ENCODE measurements around the gene CAMTA1. TPM values are rescaled to one million over a fixed set of nuclear protein-coding genes. Genes with fewer than 3 reads are reported as not detected.

The CAMTA1 gene
- total RNA-seq, 1 experiment from 2014 or later = 69.5 TPM

- H3K27ac ChIP-seq (ENCODE audit: low read depth, low read length) = no peak overlapping the region
- TF ChIP-seq SP1 (IDR thresholded peaks at IDR 0.05; ENCODE audit: low read depth) (no peak), ATF3 (IDR thresholded peaks at IDR 0.05) (no peak), ZNF274 (IDR thresholded peaks at IDR 0.05; ENCODE audit: low read depth, low read length) (no peak), CEBPB (IDR thresholded peaks at IDR 0.05; ENCODE audit: low read depth) (no peak), EGR1 (IDR thresholded peaks at IDR 0.05; ENCODE audit: low read depth) (no peak), POLR2A (IDR thresholded peaks at IDR 0.05; ENCODE audit: borderline replicate concordance, extremely low read depth, insufficient read depth, insufficient read length) (no peak), RAD21 (IDR thresholded peaks at IDR 0.05; ENCODE audit: low read depth) (no peak), TCF7L2 (IDR thresholded peaks at IDR 0.05; ENCODE audit: borderline replicate concordance, extremely low read depth, insufficient read depth, insufficient read length) (no peak), SIN3A (IDR thresholded peaks at IDR 0.05; ENCODE audit: low read depth) (no peak), EZH2phosphoT487 (IDR thresholded peaks at IDR 0.05; ENCODE audit: borderline replicate concordance) (no peak), FOSL1 (IDR thresholded peaks at IDR 0.05; ENCODE audit: low read depth) (no peak), EZH2 (IDR thresholded peaks at IDR 0.05) (no peak)
- TF ChIP-seq, protein P1, sequence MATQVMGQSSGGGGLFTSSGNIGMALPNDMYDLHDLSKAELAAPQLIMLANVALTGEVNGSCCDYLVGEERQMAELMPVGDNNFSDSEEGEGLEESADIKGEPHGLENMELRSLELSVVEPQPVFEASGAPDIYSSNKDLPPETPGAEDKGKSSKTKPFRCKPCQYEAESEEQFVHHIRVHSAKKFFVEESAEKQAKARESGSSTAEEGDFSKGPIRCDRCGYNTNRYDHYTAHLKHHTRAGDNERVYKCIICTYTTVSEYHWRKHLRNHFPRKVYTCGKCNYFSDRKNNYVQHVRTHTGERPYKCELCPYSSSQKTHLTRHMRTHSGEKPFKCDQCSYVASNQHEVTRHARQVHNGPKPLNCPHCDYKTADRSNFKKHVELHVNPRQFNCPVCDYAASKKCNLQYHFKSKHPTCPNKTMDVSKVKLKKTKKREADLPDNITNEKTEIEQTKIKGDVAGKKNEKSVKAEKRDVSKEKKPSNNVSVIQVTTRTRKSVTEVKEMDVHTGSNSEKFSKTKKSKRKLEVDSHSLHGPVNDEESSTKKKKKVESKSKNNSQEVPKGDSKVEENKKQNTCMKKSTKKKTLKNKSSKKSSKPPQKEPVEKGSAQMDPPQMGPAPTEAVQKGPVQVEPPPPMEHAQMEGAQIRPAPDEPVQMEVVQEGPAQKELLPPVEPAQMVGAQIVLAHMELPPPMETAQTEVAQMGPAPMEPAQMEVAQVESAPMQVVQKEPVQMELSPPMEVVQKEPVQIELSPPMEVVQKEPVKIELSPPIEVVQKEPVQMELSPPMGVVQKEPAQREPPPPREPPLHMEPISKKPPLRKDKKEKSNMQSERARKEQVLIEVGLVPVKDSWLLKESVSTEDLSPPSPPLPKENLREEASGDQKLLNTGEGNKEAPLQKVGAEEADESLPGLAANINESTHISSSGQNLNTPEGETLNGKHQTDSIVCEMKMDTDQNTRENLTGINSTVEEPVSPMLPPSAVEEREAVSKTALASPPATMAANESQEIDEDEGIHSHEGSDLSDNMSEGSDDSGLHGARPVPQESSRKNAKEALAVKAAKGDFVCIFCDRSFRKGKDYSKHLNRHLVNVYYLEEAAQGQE (IDR thresholded peaks at IDR 0.05; ENCODE audit: low read depth) = no peak
- TF ChIP-seq, protein P2, sequence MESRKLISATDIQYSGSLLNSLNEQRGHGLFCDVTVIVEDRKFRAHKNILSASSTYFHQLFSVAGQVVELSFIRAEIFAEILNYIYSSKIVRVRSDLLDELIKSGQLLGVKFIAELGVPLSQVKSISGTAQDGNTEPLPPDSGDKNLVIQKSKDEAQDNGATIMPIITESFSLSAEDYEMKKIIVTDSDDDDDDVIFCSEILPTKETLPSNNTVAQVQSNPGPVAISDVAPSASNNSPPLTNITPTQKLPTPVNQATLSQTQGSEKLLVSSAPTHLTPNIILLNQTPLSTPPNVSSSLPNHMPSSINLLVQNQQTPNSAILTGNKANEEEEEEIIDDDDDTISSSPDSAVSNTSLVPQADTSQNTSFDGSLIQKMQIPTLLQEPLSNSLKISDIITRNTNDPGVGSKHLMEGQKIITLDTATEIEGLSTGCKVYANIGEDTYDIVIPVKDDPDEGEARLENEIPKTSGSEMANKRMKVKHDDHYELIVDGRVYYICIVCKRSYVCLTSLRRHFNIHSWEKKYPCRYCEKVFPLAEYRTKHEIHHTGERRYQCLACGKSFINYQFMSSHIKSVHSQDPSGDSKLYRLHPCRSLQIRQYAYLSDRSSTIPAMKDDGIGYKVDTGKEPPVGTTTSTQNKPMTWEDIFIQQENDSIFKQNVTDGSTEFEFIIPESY (IDR thresholded peaks at IDR 0.05; ENCODE audit: extremely low read depth, insufficient replicate concordance, low read length) = no peak
- TF ChIP-seq, protein P3, sequence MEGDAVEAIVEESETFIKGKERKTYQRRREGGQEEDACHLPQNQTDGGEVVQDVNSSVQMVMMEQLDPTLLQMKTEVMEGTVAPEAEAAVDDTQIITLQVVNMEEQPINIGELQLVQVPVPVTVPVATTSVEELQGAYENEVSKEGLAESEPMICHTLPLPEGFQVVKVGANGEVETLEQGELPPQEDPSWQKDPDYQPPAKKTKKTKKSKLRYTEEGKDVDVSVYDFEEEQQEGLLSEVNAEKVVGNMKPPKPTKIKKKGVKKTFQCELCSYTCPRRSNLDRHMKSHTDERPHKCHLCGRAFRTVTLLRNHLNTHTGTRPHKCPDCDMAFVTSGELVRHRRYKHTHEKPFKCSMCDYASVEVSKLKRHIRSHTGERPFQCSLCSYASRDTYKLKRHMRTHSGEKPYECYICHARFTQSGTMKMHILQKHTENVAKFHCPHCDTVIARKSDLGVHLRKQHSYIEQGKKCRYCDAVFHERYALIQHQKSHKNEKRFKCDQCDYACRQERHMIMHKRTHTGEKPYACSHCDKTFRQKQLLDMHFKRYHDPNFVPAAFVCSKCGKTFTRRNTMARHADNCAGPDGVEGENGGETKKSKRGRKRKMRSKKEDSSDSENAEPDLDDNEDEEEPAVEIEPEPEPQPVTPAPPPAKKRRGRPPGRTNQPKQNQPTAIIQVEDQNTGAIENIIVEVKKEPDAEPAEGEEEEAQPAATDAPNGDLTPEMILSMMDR (IDR thresholded peaks at IDR 0.05 in 2 of 3, conservative IDR thresholded peaks at IDR 0.05 in 1 of 3; ENCODE audit: borderline replicate concordance in 1 of 3, insufficient read depth in 1 of 3, low read depth in 2 of 3, low read length in 2 of 3) = no peak
- TF ChIP-seq, protein P4, sequence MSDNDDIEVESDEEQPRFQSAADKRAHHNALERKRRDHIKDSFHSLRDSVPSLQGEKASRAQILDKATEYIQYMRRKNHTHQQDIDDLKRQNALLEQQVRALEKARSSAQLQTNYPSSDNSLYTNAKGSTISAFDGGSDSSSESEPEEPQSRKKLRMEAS (IDR thresholded peaks at IDR 0.05) = no peak
Observed at GRCh38 chr1:7644086-7644485, 858.8 kb downstream of the CAMTA1 start.

More at GRCh38 chr1:7644086-7644485, 858.8 kb downstream of the CAMTA1 start:
- intact Hi-C loops (cut with micrococcal nuclease) = loop anchor here (10.0 kb wide), 2 partner anchors 849 to 919 kb away; no protein-coding TSS in a partner anchor
- Histone ChIP-seq H3K4me1 (ENCODE audit: control insufficient read depth in 1 of 2, insufficient read depth in 2 of 2, low read length in 2 of 2) (0 out of 4 replicates have a peak, but pooled peaks cover 0 to 2% of the 10 kb centered on the region in 2 experiments), H3K9me2 (ENCODE audit: insufficient read depth) (no peaks in the 10 kb centered on the region), H2AFZ (ENCODE audit: low read depth, low read length, poor library complexity, severe bottlenecking) (no peak overlapping the region), H3K36me3 (ENCODE audit: control insufficient read depth in 1 of 2, insufficient read depth in 2 of 2, low read length in 2 of 2) (no peaks in the 10 kb centered on the region), H3K9ac (ENCODE audit: low read length) (no peak overlapping the region), H3K79me2 (ENCODE audit: insufficient read depth, low read length) (no peaks in the 10 kb centered on the region), H3K4me2 (ENCODE audit: low read length) (no peak overlapping the region), H3K9me3 (ENCODE audit: control insufficient read depth in 1 of 2, insufficient read depth in 1 of 2, low read depth in 1 of 2, low read length in 2 of 2) (no peaks in the 10 kb centered on the region), H3K4me3 (replicated peaks in 1 of 2; ENCODE audit: low read depth in 1 of 2, low read length in 2 of 2) (no peak overlapping the region), H3K27me3 (ENCODE audit: insufficient read depth, low read length) (no peaks in the 10 kb centered on the region), H4K20me1 (ENCODE audit: insufficient read depth) (no peaks in the 10 kb centered on the region)
- no TSS peak for BruUV-seq (replicated peaks)
- ChIA-PET POLR2A (no interaction called here), RAD21 (ENCODE audit: low non-redundant PET in 1 of 2, low total read pairs in 2 of 2, uncharacterized antibody in 2 of 2, unreplicated experiment in 2 of 2) (no interaction called here), CTCF (no interaction called here)
- no peak for ATAC-seq
- DNase-seq (ENCODE audit: low read depth, low spot score) = no peak

All from HCT116 (cell line).